Measurements from ENCODE around the gene NRF1.
"Not testable (repeated sequence)": the region's sequence is repeated elsewhere in the genome, so short reads cannot be mapped to it uniquely, and the experiment has no call there.

NRF1 gene

DNA sequence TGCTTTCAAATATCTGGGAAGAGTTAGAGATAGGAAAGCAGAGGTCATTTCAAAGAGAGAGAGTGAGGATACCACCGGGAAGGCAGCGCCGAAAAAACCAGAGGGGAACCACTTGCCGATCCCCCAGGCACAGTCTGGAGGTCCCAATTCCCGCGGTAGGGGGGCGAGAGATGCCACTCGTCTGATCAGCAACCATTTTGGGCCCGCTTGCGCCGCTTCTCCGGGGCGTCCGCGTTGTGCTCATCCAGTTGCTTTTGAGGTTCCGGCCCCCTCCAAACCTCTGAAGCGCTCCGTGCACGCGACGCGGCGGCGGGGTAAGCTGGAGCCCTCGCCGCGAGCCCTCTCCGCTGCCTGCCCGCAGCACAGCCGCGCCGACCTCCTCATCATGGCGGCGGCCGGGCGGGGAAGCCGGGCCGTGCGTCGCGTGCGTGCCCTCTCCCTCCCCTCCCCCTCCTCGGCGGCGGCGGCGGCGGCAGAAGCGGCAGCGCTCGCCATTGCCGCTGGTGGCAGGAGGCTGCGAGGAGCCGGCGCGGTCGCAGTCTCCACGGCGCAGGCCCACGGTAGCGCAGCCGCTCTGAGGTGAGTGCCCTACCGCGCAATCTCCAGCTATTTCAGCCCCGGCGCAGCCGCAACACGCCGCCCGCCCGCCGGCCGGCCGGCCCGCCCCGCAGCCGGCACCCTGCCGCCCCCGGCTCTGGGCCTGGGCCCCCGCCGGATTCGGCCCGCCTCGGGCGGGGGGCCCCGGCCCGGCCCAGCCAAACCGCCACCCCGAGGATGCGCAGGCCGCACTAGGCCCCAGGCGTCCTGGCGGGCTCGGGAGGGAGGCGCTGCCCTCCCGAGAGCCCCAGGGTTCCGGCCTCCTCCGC is at the start of gene NRF1:
TSS of gene NRF1 (plus strand) at position 475 of the 866 bp plus-strand sequence. CDS start 45,632 bp downstream, outside the sequence.
- no peaks in the 10 kb centered on the region for H3K9me3 ChIP-seq (ENCODE audit: control insufficient read depth, low read depth, low read length)
- peaks cover 12% of the 10 kb centered on the region for H3K4me1 ChIP-seq (ENCODE audit: control insufficient read depth, low read depth, low read length)
- H3K9ac ChIP-seq (ENCODE audit: low read length): peak within 1 kb of the TSS; percentile 97
- peak within 1 kb of the TSS; percentile 100 for H3K4me3 ChIP-seq (ENCODE audit: low read length)
- no peaks in the 10 kb centered on the region for H3K27me3 ChIP-seq (ENCODE audit: control insufficient read depth, insufficient read depth, low read length)
- peak within 1 kb of the TSS; percentile 64 for H3K27ac ChIP-seq (ENCODE audit: low read length)
- peaks cover 7% of the 10 kb centered on the region for H3K36me3 ChIP-seq (ENCODE audit: control insufficient read depth, low read depth, low read length)

DNA sequence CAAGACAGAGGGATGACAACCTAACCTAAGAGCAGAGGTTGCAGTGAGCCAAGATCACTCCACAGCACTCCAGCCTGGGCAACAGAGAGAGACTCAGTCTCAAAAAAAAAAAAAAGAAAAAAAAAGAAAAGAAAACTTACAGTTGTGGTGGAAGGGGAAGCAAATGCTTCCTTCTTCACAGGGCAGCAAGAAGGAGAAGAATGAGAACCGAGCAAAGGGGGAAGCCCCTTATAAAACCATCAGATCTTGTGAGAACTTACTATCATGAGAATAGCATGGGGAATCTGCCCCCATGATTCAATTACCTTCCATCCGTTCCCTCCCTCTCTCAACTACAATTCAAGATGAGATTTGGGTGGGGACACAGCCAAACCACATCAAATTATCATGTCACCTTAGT is 45.2 kb upstream of the NRF1 start:
- H3K9ac ChIP-seq (ENCODE audit: low read length); H3K4me3 ChIP-seq (ENCODE audit: low read length); H3K4me1 ChIP-seq (ENCODE audit: control insufficient read depth, low read depth, low read length); H3K36me3 ChIP-seq (ENCODE audit: control insufficient read depth, low read depth, low read length); H3K27ac ChIP-seq (ENCODE audit: low read length); H3K9me3 ChIP-seq (ENCODE audit: control insufficient read depth, low read depth, low read length); H3K27me3 ChIP-seq (ENCODE audit: control insufficient read depth, insufficient read depth, low read length): not testable (repeated sequence)

DNA sequence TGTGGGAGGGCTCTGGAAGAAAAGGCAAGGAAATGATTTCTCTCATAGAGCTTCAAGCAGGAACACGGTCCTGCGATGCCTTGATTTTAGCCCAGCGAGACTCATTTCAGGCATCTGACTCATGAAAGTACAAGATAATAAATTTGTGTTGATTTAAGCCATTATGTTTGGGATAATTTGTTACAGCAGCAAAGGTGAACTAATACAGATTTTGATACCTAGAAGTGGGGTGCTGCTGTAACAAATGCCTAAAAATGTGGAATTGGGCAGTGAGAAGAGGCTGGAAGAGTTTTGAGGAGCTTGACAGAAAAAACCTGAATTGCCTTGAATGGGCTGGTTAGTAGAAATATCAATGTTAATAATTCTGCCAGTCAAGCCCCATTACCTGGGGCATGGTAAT is 44.1 kb upstream of the NRF1 start:
- no peak overlapping the region for H3K27ac ChIP-seq (ENCODE audit: low read length)
- no peak overlapping the region for H3K4me3 ChIP-seq (ENCODE audit: low read length)
- H3K9ac ChIP-seq (ENCODE audit: low read length): no peak overlapping the region
- H3K36me3 ChIP-seq (ENCODE audit: control insufficient read depth, low read depth, low read length): no peaks in the 10 kb centered on the region
- no peaks in the 10 kb centered on the region for H3K27me3 ChIP-seq (ENCODE audit: control insufficient read depth, insufficient read depth, low read length)
- H3K4me1 ChIP-seq (ENCODE audit: control insufficient read depth, low read depth, low read length): no peaks in the 10 kb centered on the region
- H3K9me3 ChIP-seq (ENCODE audit: control insufficient read depth, low read depth, low read length): no peaks in the 10 kb centered on the region

DNA sequence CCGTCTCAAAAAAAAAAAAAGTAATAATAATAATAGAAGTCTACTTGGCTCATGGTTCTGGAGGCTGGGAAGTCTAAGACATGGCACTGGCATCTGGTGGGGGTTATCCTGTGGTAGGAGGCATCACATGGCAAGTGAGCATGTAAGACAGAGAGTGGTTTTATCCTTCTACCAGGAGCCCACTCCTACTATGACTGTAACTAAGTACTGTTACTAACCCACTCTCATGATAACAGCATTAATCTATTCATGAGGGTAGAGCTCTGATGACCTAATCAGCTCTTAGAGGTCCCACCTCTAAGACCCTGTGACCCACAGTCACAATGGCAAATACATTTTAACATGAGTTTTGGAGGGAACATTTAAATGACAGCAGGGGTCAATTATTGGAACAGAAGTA is 43.3 kb upstream of the NRF1 start:
- H3K4me1 ChIP-seq (ENCODE audit: control insufficient read depth, low read depth, low read length): no peaks in the 10 kb centered on the region
- H3K9ac ChIP-seq (ENCODE audit: low read length): no peak overlapping the region
- H3K27ac ChIP-seq (ENCODE audit: low read length): no peak overlapping the region
- H3K36me3 ChIP-seq (ENCODE audit: control insufficient read depth, low read depth, low read length): no peaks in the 10 kb centered on the region
- H3K27me3 ChIP-seq (ENCODE audit: control insufficient read depth, insufficient read depth, low read length): no peaks in the 10 kb centered on the region
- H3K4me3 ChIP-seq (ENCODE audit: low read length): no peak overlapping the region
- H3K9me3 ChIP-seq (ENCODE audit: control insufficient read depth, low read depth, low read length): no peaks in the 10 kb centered on the region

DNA sequence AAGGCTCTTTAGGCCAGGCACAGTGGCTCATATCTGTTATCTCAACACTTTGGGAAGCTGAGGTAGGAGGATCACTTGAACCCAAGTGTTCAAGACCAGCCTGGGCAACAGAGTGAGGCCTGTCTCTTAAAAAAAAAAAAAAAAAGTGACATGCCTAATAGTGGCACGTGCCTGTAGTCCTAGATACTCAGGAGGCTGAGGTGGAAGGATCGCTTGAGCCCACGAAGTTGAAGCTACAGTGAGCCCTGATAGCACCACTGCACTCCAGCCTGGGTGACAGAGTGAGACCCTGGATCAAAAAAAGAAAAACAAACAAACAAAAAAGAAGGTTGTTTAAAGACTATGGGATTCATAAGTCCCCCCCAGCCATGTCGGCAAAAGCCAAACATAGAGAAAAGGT is 42.2 kb upstream of the NRF1 start:
- H3K4me1 ChIP-seq (ENCODE audit: control insufficient read depth, low read depth, low read length): no peaks in the 10 kb centered on the region
- H3K27me3 ChIP-seq (ENCODE audit: control insufficient read depth, insufficient read depth, low read length): no peaks in the 10 kb centered on the region
- no peak overlapping the region for H3K27ac ChIP-seq (ENCODE audit: low read length)

DNA sequence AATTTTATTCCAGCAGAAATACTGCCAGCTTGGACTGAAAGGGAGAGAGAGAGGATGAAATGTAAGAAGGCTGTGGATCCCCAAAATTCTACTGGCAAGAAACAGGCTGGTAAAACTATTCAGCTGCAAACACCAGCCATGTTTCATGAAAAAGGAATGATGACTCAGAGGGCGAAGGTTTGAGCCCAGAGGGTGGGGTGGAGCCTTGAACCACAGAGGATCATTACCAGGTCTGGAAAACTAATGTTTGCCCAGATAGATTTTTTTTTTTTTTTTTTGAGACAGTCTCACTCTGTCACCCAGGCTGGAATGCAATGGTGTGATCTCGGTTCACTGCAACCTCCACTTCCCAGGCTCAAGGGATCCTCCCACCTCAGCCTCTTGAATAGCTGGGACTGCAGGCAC is 41.7 kb upstream of the NRF1 start:
- Histone ChIP-seq H3K4me3 (ENCODE audit: low read length) (no peak overlapping the region), H3K36me3 (ENCODE audit: control insufficient read depth, low read depth, low read length) (no peaks in the 10 kb centered on the region), H3K9ac (ENCODE audit: low read length) (no peak overlapping the region), H3K27me3 (ENCODE audit: control insufficient read depth, insufficient read depth, low read length) (no peaks in the 10 kb centered on the region), H3K4me1 (ENCODE audit: control insufficient read depth, low read depth, low read length) (no peaks in the 10 kb centered on the region), H3K9me3 (ENCODE audit: control insufficient read depth, low read depth, low read length) (no peaks in the 10 kb centered on the region), H3K27ac (ENCODE audit: low read length) (no peak overlapping the region)

More for the DNA sequence above, 42.2 kb upstream of the NRF1 start:
- Histone ChIP-seq H3K9me3 (ENCODE audit: control insufficient read depth, low read depth, low read length) (no peaks in the 10 kb centered on the region), H3K9ac (ENCODE audit: low read length) (no peak overlapping the region), H3K36me3 (ENCODE audit: control insufficient read depth, low read depth, low read length) (no peaks in the 10 kb centered on the region), H3K4me3 (ENCODE audit: low read length) (no peak overlapping the region)

DNA sequence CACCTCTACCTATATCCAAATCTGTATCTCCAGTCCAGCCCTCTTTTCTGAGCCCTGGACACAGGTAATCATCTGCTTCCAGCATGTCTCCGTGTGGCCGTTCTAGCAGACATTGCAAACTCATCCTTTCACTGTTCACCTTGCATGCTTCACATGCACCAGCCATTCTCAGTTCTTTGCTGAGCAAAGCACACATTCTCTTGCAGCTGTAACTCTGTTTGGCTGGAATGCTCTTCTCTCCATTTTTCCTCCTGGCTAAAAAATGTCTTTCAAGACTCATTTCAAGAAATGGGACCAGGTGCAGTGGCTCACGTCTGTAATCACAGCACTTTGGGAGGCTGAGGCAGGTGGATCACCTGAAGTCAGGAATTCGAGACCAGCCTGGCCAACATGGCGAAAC is 40.3 kb upstream of the NRF1 start:
- Histone ChIP-seq H3K36me3 (ENCODE audit: control insufficient read depth, low read depth, low read length) (no peaks in the 10 kb centered on the region), H3K4me3 (ENCODE audit: low read length) (no peak overlapping the region), H3K27ac (ENCODE audit: low read length) (no peak overlapping the region), H3K9me3 (ENCODE audit: control insufficient read depth, low read depth, low read length) (no peaks in the 10 kb centered on the region), H3K9ac (ENCODE audit: low read length) (no peak overlapping the region), H3K27me3 (ENCODE audit: control insufficient read depth, insufficient read depth, low read length) (no peaks in the 10 kb centered on the region), H3K4me1 (ENCODE audit: control insufficient read depth, low read depth, low read length) (no peaks in the 10 kb centered on the region)

DNA sequence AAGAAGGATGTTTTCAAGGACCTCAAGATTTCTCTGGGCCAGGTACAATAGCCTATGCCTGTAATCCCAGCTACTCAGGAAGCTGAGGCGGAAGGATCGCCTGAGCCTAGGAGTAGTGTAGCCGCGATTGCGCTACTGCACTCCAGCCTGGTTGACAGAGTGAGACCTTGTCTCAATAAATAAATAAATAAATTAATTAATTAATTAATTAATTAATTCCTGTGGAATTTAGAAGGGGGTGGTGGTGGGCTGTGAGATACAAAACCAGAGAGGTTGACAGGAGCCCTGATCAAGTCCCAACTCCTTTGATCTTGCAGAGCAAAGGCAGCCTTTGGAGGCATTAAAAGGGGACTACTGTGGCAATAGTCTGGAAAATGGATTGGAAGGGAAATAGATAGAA is 39.3 kb upstream of the NRF1 start:
- Histone ChIP-seq H3K9ac (ENCODE audit: low read length) (no peak overlapping the region), H3K9me3 (ENCODE audit: control insufficient read depth, low read depth, low read length) (no peaks in the 10 kb centered on the region), H3K27ac (ENCODE audit: low read length) (no peak overlapping the region), H3K4me1 (ENCODE audit: control insufficient read depth, low read depth, low read length) (no peaks in the 10 kb centered on the region), H3K4me3 (ENCODE audit: low read length) (no peak overlapping the region), H3K27me3 (ENCODE audit: control insufficient read depth, insufficient read depth, low read length) (no peaks in the 10 kb centered on the region), H3K36me3 (ENCODE audit: control insufficient read depth, low read depth, low read length) (no peaks in the 10 kb centered on the region)

DNA sequence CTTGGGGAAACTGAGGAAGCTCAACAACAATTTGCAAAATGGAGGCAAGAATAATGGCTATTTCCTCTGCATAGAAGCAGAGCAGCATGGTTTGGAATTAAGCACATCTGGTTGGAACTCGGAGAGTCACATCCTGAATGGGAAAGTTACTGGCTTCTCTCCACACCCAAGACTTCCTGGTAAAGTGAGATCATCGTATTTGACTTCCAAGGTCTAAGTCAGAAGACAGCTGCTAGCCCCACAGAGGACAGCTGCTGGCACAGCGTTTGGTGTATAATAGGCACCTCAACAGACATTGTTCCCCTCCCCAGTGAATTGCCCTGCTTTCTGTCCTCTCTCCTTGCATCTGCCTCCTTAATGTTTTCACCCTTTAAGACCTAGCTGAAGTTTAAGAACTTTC is 37.0 kb upstream of the NRF1 start:
- H3K4me1 ChIP-seq (ENCODE audit: control insufficient read depth, low read depth, low read length): no peaks in the 10 kb centered on the region
- H3K9me3 ChIP-seq (ENCODE audit: control insufficient read depth, low read depth, low read length): peaks cover 5% of the 10 kb centered on the region
- H3K9ac ChIP-seq (ENCODE audit: low read length): no peak overlapping the region
- H3K27ac ChIP-seq (ENCODE audit: low read length): no peak overlapping the region
- no peaks in the 10 kb centered on the region for H3K36me3 ChIP-seq (ENCODE audit: control insufficient read depth, low read depth, low read length)
- H3K4me3 ChIP-seq (ENCODE audit: low read length): no peak overlapping the region
- H3K27me3 ChIP-seq (ENCODE audit: control insufficient read depth, insufficient read depth, low read length): no peaks in the 10 kb centered on the region

DNA sequence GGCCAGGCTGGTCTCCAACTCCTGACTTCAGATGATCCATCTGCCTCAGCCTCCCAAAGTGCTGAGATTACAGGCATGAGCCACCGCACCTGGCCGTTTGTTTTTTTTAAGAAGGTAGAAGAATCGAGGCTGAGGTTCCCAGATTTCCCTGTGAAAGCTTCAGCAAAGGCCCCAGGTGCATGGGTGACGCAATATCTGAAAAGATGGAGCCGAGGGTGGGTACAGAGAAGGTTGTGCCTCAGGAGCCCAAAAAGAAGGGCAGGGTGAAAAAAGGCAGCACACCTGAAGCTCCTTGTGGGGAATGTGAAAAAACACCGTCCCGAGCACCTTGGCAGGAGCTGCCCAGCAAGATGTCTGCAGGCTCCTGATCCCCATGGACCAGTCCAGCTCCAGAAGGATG is 35.8 kb upstream of the NRF1 start:
- H3K4me3 ChIP-seq (ENCODE audit: low read length): no peak overlapping the region
- peaks cover 5% of the 10 kb centered on the region for H3K9me3 ChIP-seq (ENCODE audit: control insufficient read depth, low read depth, low read length)
- no peaks in the 10 kb centered on the region for H3K27me3 ChIP-seq (ENCODE audit: control insufficient read depth, insufficient read depth, low read length)
- no peak overlapping the region for H3K27ac ChIP-seq (ENCODE audit: low read length)
- H3K36me3 ChIP-seq (ENCODE audit: control insufficient read depth, low read depth, low read length): no peaks in the 10 kb centered on the region
- H3K9ac ChIP-seq (ENCODE audit: low read length): no peak overlapping the region
- no peaks in the 10 kb centered on the region for H3K4me1 ChIP-seq (ENCODE audit: control insufficient read depth, low read depth, low read length)

DNA sequence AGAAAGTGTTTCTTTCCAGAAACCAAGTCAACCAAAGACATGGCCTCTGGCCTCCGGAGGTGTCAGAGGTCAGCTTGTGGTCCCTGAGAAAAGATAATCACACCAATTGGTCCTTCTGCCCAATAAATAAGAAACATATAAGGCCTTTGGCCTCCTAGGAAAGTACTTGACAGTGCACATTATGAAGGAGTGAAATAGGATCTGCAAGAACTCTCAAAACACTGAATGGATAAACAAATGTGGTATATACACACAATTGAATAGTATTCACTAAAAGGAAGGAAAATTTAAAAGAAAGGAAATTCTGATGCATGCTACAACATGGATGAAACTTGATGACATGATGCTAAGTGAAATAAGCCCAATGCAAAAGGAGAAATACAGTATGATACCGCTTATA is 35.4 kb upstream of the NRF1 start:
- Histone ChIP-seq H3K4me1 (ENCODE audit: control insufficient read depth, low read depth, low read length) (no peaks in the 10 kb centered on the region), H3K27ac (ENCODE audit: low read length) (no peak overlapping the region), H3K4me3 (ENCODE audit: low read length) (no peak overlapping the region), H3K9ac (ENCODE audit: low read length) (no peak overlapping the region), H3K9me3 (ENCODE audit: control insufficient read depth, low read depth, low read length) (peaks cover 5% of the 10 kb centered on the region), H3K27me3 (ENCODE audit: control insufficient read depth, insufficient read depth, low read length) (no peaks in the 10 kb centered on the region), H3K36me3 (ENCODE audit: control insufficient read depth, low read depth, low read length) (no peaks in the 10 kb centered on the region)

DNA sequence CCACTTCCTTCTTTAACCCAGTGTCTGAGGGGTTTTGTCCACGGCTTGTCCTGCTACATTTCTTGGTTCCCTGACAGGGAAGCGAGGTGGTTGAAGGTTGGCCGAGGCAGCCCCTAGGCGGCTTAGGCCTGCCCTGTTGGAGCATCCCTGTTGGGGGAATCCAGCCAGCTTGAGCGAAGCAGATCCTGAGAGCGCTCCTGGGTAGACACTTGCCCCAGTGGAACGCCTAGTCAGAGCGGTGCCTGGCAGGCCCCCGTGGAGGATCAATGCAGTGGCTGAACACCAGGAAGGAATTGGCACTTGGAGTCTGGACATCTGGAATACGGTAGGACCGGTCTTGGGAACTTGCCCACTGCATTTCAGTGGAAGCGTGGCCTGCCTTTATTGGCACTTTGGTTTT is 32.7 kb upstream of the NRF1 start:
- Histone ChIP-seq H3K4me3 (ENCODE audit: low read length) (no peak overlapping the region), H3K36me3 (ENCODE audit: control insufficient read depth, low read depth, low read length) (no peaks in the 10 kb centered on the region), H3K4me1 (ENCODE audit: control insufficient read depth, low read depth, low read length) (no peaks in the 10 kb centered on the region), H3K9me3 (ENCODE audit: control insufficient read depth, low read depth, low read length) (peaks cover 5% of the 10 kb centered on the region), H3K27ac (ENCODE audit: low read length) (no peak overlapping the region), H3K27me3 (ENCODE audit: control insufficient read depth, insufficient read depth, low read length) (no peaks in the 10 kb centered on the region), H3K9ac (ENCODE audit: low read length) (no peak overlapping the region)

Data from iPS-18a (cell line).